ENCODE measurements around the gene ICE2. TPM values are rescaled to one million over a fixed set of nuclear protein-coding genes. Genes with fewer than 3 reads are reported as not detected.

Gene ICE2
- polyA plus RNA-seq, 3 donors: 10.0 to 27.0 (median 24.8) TPM

DNA sequence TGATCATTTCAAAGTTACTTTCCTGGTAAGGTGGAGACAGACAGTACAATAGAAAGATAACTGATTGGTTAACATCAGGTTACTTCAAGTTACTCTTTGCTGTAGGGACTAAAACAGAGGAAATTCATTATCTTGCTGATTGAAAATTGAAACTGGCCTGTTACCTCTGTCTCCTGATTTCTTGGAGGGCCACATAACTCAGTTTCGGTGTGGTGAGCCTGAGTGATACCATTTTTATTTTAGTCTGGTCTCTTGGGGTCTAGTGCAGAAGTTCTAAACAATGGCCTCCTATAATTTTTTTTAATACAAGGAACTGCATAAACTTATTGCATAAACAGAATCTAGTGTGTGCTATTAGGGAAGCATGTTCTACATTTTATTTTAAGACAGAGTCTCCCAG, 1.2 kb upstream of the ICE2 start:
- peaks cover 0 to 2% (median 0%) of the 10 kb centered on the region in 7 donors for H3K9me3 Mint-ChIP-seq
- no peak overlapping the region for H3K27ac Mint-ChIP-seq
- H3K4me3 Mint-ChIP-seq: no peak overlapping the region
- no peak for DNase-seq
- intact Hi-C loops (cut with micrococcal nuclease): no loop called here
- H3K4me1 Mint-ChIP-seq: peaks cover 30% of the 10 kb centered on the region
- no peaks in the 10 kb centered on the region for H3K27me3 ChIP-seq (ENCODE audit: control insufficient read depth in 2 of 2, insufficient read depth in 2 of 2, low read length in 2 of 2)
- peaks cover 19 to 31% of the 10 kb centered on the region in 2 donors for H3K4me1 ChIP-seq (ENCODE audit: control insufficient read depth in 1 of 2, insufficient read depth in 2 of 2, low read length in 2 of 2)
- no peak overlapping the region for H3K4me2 ChIP-seq (replicated peaks; ENCODE audit: extremely low read depth, low read length, poor library complexity, severe bottlenecking)
- no peaks in the 10 kb centered on the region for H3K27me3 Mint-ChIP-seq (ENCODE audit: low read depth in 3 of 3)
- no peaks in the 10 kb centered on the region for H3K36me3 ChIP-seq (replicated peaks in 1 of 2; ENCODE audit: control insufficient read depth in 1 of 2, insufficient read depth in 2 of 2, low read length in 2 of 2)
- H3K79me2 ChIP-seq (ENCODE audit: insufficient read depth, low read length): peaks cover 45% of the 10 kb centered on the region
- peaks cover 0 to 4% of the 10 kb centered on the region in 2 donors for H3K36me3 Mint-ChIP-seq
- H3K4me3 ChIP-seq (replicated peaks in 1 of 3; ENCODE audit: low read depth in 2 of 3, low read length in 3 of 3): no peak overlapping the region
- H3K27ac ChIP-seq (ENCODE audit: low read depth in 1 of 2, low read length in 2 of 2): no peak overlapping the region
- no peaks in the 10 kb centered on the region for H3K9me3 ChIP-seq (replicated peaks in 1 of 2; ENCODE audit: control insufficient read depth in 1 of 2, insufficient read depth in 1 of 2, low read length in 2 of 2)
- no peaks in the 10 kb centered on the region for H4K20me1 ChIP-seq (ENCODE audit: insufficient read depth, low read length)
- no peak overlapping the region for H3K9ac ChIP-seq (ENCODE audit: insufficient read depth, low read length, poor library complexity, severe bottlenecking)
- no CpG with 5 or more reads among the region's 1 CpG for WGBS (ENCODE audit: insufficient coverage)
- TF ChIP-seq, protein P1, sequence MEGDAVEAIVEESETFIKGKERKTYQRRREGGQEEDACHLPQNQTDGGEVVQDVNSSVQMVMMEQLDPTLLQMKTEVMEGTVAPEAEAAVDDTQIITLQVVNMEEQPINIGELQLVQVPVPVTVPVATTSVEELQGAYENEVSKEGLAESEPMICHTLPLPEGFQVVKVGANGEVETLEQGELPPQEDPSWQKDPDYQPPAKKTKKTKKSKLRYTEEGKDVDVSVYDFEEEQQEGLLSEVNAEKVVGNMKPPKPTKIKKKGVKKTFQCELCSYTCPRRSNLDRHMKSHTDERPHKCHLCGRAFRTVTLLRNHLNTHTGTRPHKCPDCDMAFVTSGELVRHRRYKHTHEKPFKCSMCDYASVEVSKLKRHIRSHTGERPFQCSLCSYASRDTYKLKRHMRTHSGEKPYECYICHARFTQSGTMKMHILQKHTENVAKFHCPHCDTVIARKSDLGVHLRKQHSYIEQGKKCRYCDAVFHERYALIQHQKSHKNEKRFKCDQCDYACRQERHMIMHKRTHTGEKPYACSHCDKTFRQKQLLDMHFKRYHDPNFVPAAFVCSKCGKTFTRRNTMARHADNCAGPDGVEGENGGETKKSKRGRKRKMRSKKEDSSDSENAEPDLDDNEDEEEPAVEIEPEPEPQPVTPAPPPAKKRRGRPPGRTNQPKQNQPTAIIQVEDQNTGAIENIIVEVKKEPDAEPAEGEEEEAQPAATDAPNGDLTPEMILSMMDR (IDR thresholded peaks at IDR 0.05): no peak
- peak overlapping the region; percentile 100 for H2AFZ ChIP-seq (ENCODE audit: insufficient read depth, low read depth, low read length, poor library complexity, severe bottlenecking)

GRCh38 chr15:60479361-60480110, 594 bp upstream of the ICE2 start:
- Histone ChIP-seq H2AFZ (ENCODE audit: insufficient read depth, low read depth, low read length, poor library complexity, severe bottlenecking) (peak overlapping the region; percentile 100), H3K79me2 (ENCODE audit: insufficient read depth, low read length) (peaks cover 51% of the 10 kb centered on the region), H3K9ac (ENCODE audit: insufficient read depth, low read length, poor library complexity, severe bottlenecking) (peak overlapping the region; percentile 93), H3K4me3 (replicated peaks in 1 of 3; ENCODE audit: low read depth in 2 of 3, low read length in 3 of 3) (peak overlapping the region; percentile 55 to 96 (median 72)), H3K36me3 (replicated peaks in 1 of 2; ENCODE audit: control insufficient read depth in 1 of 2, insufficient read depth in 2 of 2, low read length in 2 of 2) (peaks cover under 1 to 4% of the 10 kb centered on the region in 2 donors), H3K4me2 (replicated peaks; ENCODE audit: extremely low read depth, low read length, poor library complexity, severe bottlenecking) (peak overlapping the region; percentile 90), H3K27me3 (ENCODE audit: control insufficient read depth in 2 of 2, insufficient read depth in 2 of 2, low read length in 2 of 2) (no peaks in the 10 kb centered on the region), H3K27ac (ENCODE audit: low read depth in 1 of 2, low read length in 2 of 2) (peak overlapping the region; percentile 60 to 96), H4K20me1 (ENCODE audit: insufficient read depth, low read length) (no peaks in the 10 kb centered on the region), H3K9me3 (replicated peaks in 1 of 2; ENCODE audit: control insufficient read depth in 1 of 2, insufficient read depth in 1 of 2, low read length in 2 of 2) (no peaks in the 10 kb centered on the region), H3K4me1 (ENCODE audit: control insufficient read depth in 1 of 2, insufficient read depth in 2 of 2, low read length in 2 of 2) (peaks cover 19 to 35% of the 10 kb centered on the region in 2 donors)
- 32% methylated on average over 3 of the region's 10 CpGs for WGBS (ENCODE audit: insufficient coverage)
- Mint-ChIP-seq H3K4me1 (peaks cover 36% of the 10 kb centered on the region), H3K27me3 (ENCODE audit: low read depth in 3 of 3) (no peaks in the 10 kb centered on the region), H3K4me3 (peak overlapping the region; percentile 99 to 100), H3K9me3 (peaks cover 0 to 2% (median 0%) of the 10 kb centered on the region in 7 donors), H3K27ac (peak overlapping the region; percentile 97 to 99 (median 98)), H3K36me3 (peaks cover 5 to 9% of the 10 kb centered on the region in 2 donors)
- no peak for DNase-seq
- intact Hi-C loops (cut with micrococcal nuclease): no loop called here
- TF ChIP-seq, protein P1 (IDR thresholded peaks at IDR 0.05): no peak
